ENCODE results near the gene XYLT1.

GRCh38 chr16:17133851-17134250 is 336.9 kb downstream of the XYLT1 start:
- TF ChIP-seq CTCF (conservative IDR thresholded peaks at IDR 0.05; ENCODE audit: low read depth, low read length) (no peak), EZH2 (IDR thresholded peaks at IDR 0.05; ENCODE audit: low read length, unreplicated experiment) (no peak)
